GM18858 (cell line): ENCODE data around the gene ADORA1.

ENCODE experiments used
- ATAC-seq: cut with Tn5 transposase; IDR thresholded peaks from one replicate; pipeline ENCODE4 v1.9.1; 2021; ENCODE audit not compliant: unreplicated experiment

The ADORA1 gene

GRCh38 chr1:203127666-203128430 lies at the start of gene ADORA1:
TSS of gene ADORA1 (plus strand) at chr1:203127726. CDS start at chr1:203128842, 1,116 bp downstream.
- ATAC-seq = no peak

- ATAC-seq = no peak
Observed at GRCh38 chr1:203077956-203078355, 49.6 kb upstream of the ADORA1 start.

GRCh38 chr1:203078478-203078877 lies 49.0 kb upstream of the ADORA1 start:
- ATAC-seq = no peak

GRCh38 chr1:203080456-203080855 lies 47.1 kb upstream of the ADORA1 start:
- no peak for ATAC-seq

- ATAC-seq = no peak
Observed at GRCh38 chr1:203081465-203082230, 45.9 kb upstream of the ADORA1 start.

GRCh38 chr1:203082231-203082505 lies 45.4 kb upstream of the ADORA1 start:
- ATAC-seq = no peak

- ATAC-seq = no peak
Observed at GRCh38 chr1:203082571-203083462, 44.7 kb upstream of the ADORA1 start.

- ATAC-seq = no peak
Observed at GRCh38 chr1:203083463-203083921, 44.0 kb upstream of the ADORA1 start.

GRCh38 chr1:203084588-203085527 lies 42.7 kb upstream of the ADORA1 start:
- ATAC-seq = no peak

- no peak for ATAC-seq
Observed at GRCh38 chr1:203085528-203086406, 41.8 kb upstream of the ADORA1 start, which contains the start of gene MYOG. TSS of gene MYOG (minus strand) at chr1:203086012. CDS start at chr1:203085961, 51 bp downstream.

- ATAC-seq = no peak
Observed at GRCh38 chr1:203086992-203087763, 40.3 kb upstream of the ADORA1 start.

- no peak for ATAC-seq
Observed at GRCh38 chr1:203088441-203088840, 39.1 kb upstream of the ADORA1 start.

- ATAC-seq = no peak
Observed at GRCh38 chr1:203089001-203089650, 38.4 kb upstream of the ADORA1 start.

GRCh38 chr1:203089651-203090045 lies 37.9 kb upstream of the ADORA1 start:
- ATAC-seq = no peak

GRCh38 chr1:203090421-203091198 lies 36.9 kb upstream of the ADORA1 start:
- no peak for ATAC-seq

GRCh38 chr1:203091199-203091477 lies 36.4 kb upstream of the ADORA1 start:
- ATAC-seq = no peak

GRCh38 chr1:203091761-203092330 lies 35.7 kb upstream of the ADORA1 start:
- ATAC-seq = no peak
